Gastroesophageal sphincter (tissue), 4 donors: ENCODE results near the gene TMEM242. TPM values are rescaled to one million over a fixed set of nuclear protein-coding genes. Genes with fewer than 3 reads are reported as not detected.

Source experiments
- ATAC-seq: fragments of 150-250 bp; one replicate; pipeline ENCODE4 v1.9.1; 2016; ENCODE audit warnings: mild to moderate bottlenecking, moderate library complexity
- H3K27ac ChIP-seq, 4 donors: fragments of 200-600 bp; sonication (generic) in 3 of 4; 1 replicate in 3 of 4; 2 replicates in 1 of 4; pipeline ENCODE4 v1.5.1; 2016 to 2019
- H3K27me3 ChIP-seq: fragments of 200-600 bp; sonication (generic); one replicate; pipeline ENCODE4 v1.5.1; 2019
- H3K36me3 ChIP-seq, 2 donors: fragments of 200-600 bp; sonication (generic); one replicate each; pipeline ENCODE4 v1.5.1; 2019; ENCODE audit warnings: control low read depth in 1 of 2
- H3K4me1 ChIP-seq, 3 donors: fragments of 200-600 bp; sonication (generic); 1 replicate in 2 of 3; 2 replicates in 1 of 3; pipeline ENCODE4 v1.5.1; 2016 to 2019; ENCODE audit warnings: control low read depth in 2 of 3
- H3K4me3 ChIP-seq, 2 donors: fragments of 200-600 bp; sonication (generic); one replicate each; pipeline ENCODE4 v1.5.1; 2019; ENCODE audit warnings: mild to moderate bottlenecking in 1 of 2, moderate library complexity in 1 of 2
- H3K9me3 ChIP-seq, 3 donors: fragments of 200-600 bp; sonication (generic); one replicate each; pipeline ENCODE4 v1.5.1; 2017 to 2019; ENCODE audit warnings: control low read depth in 2 of 3
- EP300 ChIP-seq: sonication (generic); formaldehyde crosslinking; IDR thresholded peaks from one replicate; pipeline ENCODE4 v1.6.1; 2017; ENCODE audit warnings: antibody characterized with exemption, mild to moderate bottlenecking
- POLR2A ChIP-seq, 2 donors: fragments of 450-650 bp; IDR thresholded peaks; one replicate each; pipeline ENCODE4 v1.6.1; 2017; ENCODE audit warnings: antibody characterized with exemption in 2 of 2, mild to moderate bottlenecking in 2 of 2, moderate library complexity in 1 of 2
- POLR2AphosphoS5 ChIP-seq: sonication (generic); formaldehyde crosslinking; IDR thresholded peaks from one replicate; pipeline ENCODE4 v1.6.1; 2017; ENCODE audit warnings: antibody characterized with exemption
- WGBS, 2 donors: methylation state at CpG; one replicate each; pipeline ENCODE4 v1.1.5; 2018; ENCODE audit warnings: low coverage in 1 of 2; 5-methylcytosine and 5-hydroxymethylcytosine counted together
- total RNA-seq, 4 donors: library from RNA; depleted of rRNA; stranded (reverse); fragments of >200 nt; gene quantifications; one replicate each; pipeline ENCODE4 v1.1.0, GENCODE V29; 2016
- TF ChIP-seq, protein P1 (sequence below), 4 experiments: fragments of 200-600 bp in 2 of 4; fragments of 450-650 bp in 2 of 4; sonication (generic) in 1 of 4; IDR thresholded peaks; one replicate each; pipeline ENCODE4 v1.5.1; 2017 to 2019; ENCODE audit warnings: antibody characterized with exemption in 4 of 4, mild to moderate bottlenecking in 2 of 4, moderate library complexity in 2 of 4

The TMEM242 gene
- total RNA-seq, 4 donors from 2014 or later: 6.6 to 8.4 (median 7.6) TPM

DNA sequence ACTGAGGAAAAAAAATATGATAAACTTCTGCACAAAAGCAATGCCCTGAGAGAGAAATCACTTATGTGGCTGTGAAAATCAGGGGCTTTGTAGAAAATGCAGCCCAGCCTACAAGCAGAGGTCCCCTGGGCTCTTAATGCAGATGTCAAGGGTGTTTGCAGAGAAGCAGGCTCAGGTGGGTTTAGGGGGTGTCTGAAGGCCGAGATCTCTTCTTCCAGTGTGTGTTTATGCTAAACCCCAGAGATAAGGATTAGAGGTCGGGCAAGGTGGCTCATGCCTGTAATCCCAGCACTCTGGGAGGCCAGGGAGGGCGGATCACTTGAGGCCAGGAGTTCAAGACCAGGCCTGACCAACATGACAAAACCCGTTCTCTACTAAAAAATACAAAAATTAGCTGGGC lies 78.5 kb downstream of the TMEM242 start:
- TF ChIP-seq POLR2A (IDR thresholded peaks at IDR 0.05): no peak
- TF ChIP-seq EP300: no peak
- TF ChIP-seq, protein P1, sequence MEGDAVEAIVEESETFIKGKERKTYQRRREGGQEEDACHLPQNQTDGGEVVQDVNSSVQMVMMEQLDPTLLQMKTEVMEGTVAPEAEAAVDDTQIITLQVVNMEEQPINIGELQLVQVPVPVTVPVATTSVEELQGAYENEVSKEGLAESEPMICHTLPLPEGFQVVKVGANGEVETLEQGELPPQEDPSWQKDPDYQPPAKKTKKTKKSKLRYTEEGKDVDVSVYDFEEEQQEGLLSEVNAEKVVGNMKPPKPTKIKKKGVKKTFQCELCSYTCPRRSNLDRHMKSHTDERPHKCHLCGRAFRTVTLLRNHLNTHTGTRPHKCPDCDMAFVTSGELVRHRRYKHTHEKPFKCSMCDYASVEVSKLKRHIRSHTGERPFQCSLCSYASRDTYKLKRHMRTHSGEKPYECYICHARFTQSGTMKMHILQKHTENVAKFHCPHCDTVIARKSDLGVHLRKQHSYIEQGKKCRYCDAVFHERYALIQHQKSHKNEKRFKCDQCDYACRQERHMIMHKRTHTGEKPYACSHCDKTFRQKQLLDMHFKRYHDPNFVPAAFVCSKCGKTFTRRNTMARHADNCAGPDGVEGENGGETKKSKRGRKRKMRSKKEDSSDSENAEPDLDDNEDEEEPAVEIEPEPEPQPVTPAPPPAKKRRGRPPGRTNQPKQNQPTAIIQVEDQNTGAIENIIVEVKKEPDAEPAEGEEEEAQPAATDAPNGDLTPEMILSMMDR (IDR thresholded peaks at IDR 0.05): no peak
- no peak for TF ChIP-seq POLR2AphosphoS5
- Histone ChIP-seq H3K9me3 (peaks cover 0 to 5% (median 0%) of the 10 kb centered on the region in 3 donors), H3K4me3 (no peak overlapping the region), H3K27ac (peak overlapping the region in 3 of 4 donors; percentile 83 to 87 (median 85)), H3K4me1 (peaks cover 0 to 58% (median 21%) of the 10 kb centered on the region in 3 donors), H3K36me3 (no peaks in the 10 kb centered on the region), H3K27me3 (no peaks in the 10 kb centered on the region)
- 50 to 67% methylated on average over 1 to 3 of the region's 4 CpGs for WGBS, 2 donors
- ATAC-seq: no peak

DNA sequence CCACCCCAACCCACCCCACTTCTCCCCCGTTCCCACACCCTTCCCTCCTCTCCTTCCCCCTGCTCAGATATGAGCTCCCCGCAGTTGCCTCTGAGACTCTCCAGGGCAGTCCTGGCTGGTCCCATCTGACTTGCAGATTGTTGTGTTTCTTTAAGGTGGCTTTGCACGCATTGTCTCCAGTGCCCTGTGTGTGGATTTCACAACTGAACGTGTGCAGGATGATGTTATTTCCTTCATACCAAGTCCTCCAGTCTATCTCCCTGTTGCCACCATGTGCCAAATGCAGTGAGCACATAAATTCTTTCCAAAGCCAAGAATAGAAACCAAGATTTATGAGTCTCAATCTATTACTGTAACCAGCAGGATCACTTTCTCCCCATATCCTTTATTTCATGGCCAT lies 79.1 kb downstream of the TMEM242 start:
- peak; percentile 70 for ATAC-seq
- H3K9me3 ChIP-seq: peaks cover 0 to 5% (median 0%) of the 10 kb centered on the region in 3 donors
- TF ChIP-seq POLR2AphosphoS5 (peak; percentile 90), POLR2A (IDR thresholded peaks at IDR 0.05) (no peak)
- H3K27me3 ChIP-seq: no peaks in the 10 kb centered on the region
- H3K4me3 ChIP-seq: no peak overlapping the region
- no peaks in the 10 kb centered on the region for H3K36me3 ChIP-seq
- H3K4me1 ChIP-seq: peaks cover 0 to 64% (median 23%) of the 10 kb centered on the region in 3 donors
- H3K27ac ChIP-seq: peak overlapping the region; percentile 39 to 87 (median 84)
- 0 to 25% methylated on average over 1 to 3 of the region's 4 CpGs for WGBS, 2 donors

DNA sequence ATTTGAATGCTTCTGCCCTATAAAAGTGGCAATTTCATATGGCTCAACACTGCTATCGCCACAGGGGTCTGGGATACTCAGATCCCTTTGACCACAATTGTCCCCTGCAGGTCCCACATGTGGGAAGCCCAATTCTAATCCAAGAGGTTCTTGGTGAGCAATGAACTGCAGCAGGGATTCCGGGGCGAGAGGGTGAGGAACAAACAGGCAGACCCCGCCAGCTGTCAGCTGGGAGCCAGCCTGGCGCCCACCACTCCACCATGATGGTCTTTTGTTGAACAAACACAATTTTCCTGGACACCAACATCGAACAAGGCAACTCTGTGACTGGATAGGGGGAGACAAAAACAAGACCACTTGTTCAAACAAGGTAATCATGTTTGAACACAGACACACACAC lies 80.5 kb downstream of the TMEM242 start:
- H3K27ac ChIP-seq: peak overlapping the region in 3 of 4 donors; percentile 83 to 87 (median 85)
- H3K4me3 ChIP-seq: no peak overlapping the region
- ATAC-seq: no peak
- peaks cover 0 to 68% (median 23%) of the 10 kb centered on the region in 3 donors for H3K4me1 ChIP-seq
- H3K9me3 ChIP-seq: no peaks in the 10 kb centered on the region
- no peaks in the 10 kb centered on the region for H3K27me3 ChIP-seq
- no peaks in the 10 kb centered on the region for H3K36me3 ChIP-seq
- TF ChIP-seq POLR2A (IDR thresholded peaks at IDR 0.05) (no peak), EP300 (no peak), POLR2AphosphoS5 (no peak)
- TF ChIP-seq, protein P1 (IDR thresholded peaks at IDR 0.05): no peak
- 80 to 100% methylated on average over 1 to 2 of the region's 6 CpGs for WGBS, 2 donors

DNA sequence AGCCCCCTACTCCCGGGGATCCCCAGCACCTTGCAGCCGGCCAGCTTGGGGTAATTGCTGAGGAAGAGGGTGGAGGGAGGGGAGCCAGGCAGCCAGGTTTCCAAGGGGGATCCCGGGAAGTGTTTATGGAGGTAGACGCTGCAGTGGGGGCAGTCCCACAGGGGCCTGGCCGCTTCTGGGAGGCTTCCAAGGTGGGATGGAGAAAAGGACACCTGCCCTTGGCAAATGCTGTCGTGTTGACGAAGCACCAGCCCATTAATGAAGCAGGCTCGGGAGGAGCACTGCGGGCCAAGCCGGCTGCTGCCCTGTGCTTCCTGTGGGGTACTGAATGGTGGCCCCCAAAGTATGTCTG lies 82.4 kb downstream of the TMEM242 start:
- peaks cover 0 to 69% (median 28%) of the 10 kb centered on the region in 3 donors for H3K4me1 ChIP-seq
- ATAC-seq: no peak
- H3K27me3 ChIP-seq: no peaks in the 10 kb centered on the region
- H3K4me3 ChIP-seq: peak overlapping the region in 1 of 2 donors; percentile 45
- TF ChIP-seq EP300: no peak
- H3K9me3 ChIP-seq: no peaks in the 10 kb centered on the region
- H3K36me3 ChIP-seq: no peaks in the 10 kb centered on the region
- 59% methylated on average over 5 of the region's 10 CpGs; no CpG with 5 or more reads in 1 of the 2 donors for WGBS, 2 donors
- peak overlapping the region; percentile 60 to 87 (median 84) for H3K27ac ChIP-seq

DNA sequence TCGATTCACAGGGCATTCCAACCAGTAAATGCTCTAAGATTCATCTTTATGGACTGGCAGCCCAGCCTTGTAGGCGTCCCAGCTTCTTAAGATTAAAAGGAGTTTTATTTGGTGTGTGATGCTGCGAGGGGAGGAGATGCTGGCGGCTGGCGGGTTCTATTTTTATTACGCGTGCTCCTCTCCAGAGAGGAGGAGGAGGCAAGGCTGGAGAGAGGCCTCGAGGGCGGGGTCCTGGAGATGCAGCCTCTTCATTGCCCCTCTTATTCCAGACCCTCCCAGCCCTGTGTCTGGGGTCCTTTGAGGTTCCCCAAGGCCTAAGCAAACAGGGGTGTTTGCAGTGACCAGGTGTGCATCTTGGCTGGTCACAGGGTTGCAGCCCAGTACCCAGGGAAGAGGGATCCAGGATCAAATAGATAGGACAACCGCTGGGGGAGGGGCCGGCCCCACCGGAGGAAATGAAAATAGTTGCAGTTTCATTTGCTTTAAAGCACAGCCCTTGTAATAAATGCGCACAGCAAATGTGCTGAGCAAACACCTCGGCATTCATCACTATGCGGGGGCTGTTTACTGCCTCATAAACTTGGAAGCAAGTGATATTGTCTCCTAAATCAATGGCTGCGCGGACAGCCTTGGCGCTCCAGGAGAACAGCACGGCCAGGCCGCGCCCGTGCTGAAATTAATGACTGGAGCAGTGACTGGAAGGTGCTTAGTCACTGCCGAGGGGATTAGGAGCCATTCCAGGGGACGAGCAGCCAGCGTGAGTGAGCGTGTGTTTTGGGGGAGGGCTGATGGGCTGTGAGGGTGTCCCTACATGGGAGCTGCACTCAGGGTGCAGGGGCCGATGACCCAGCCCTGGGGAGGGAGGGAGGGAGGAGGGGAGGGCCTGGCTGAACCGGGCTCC lies 83.0 kb downstream of the TMEM242 start:
- Histone ChIP-seq H3K4me1 (peaks cover 0 to 69% (median 29%) of the 10 kb centered on the region in 3 donors), H3K9me3 (no peaks in the 10 kb centered on the region), H3K27ac (peak overlapping the region; percentile 60 to 87 (median 84)), H3K4me3 (peak overlapping the region in 1 of 2 donors; percentile 45), H3K36me3 (no peaks in the 10 kb centered on the region), H3K27me3 (no peaks in the 10 kb centered on the region)
- no peak for TF ChIP-seq EP300
- peak; percentile 98 for TF ChIP-seq POLR2AphosphoS5
- TF ChIP-seq POLR2A (IDR thresholded peaks at IDR 0.05): no peak
- TF ChIP-seq, protein P1 (IDR thresholded peaks at IDR 0.05): no peak
- ATAC-seq: peak; percentile 87
- 6 to 29% methylated on average over 8 to 14 of the region's 28 CpGs for WGBS, 2 donors
